ENCODE data around the gene PYROXD2.

DNA sequence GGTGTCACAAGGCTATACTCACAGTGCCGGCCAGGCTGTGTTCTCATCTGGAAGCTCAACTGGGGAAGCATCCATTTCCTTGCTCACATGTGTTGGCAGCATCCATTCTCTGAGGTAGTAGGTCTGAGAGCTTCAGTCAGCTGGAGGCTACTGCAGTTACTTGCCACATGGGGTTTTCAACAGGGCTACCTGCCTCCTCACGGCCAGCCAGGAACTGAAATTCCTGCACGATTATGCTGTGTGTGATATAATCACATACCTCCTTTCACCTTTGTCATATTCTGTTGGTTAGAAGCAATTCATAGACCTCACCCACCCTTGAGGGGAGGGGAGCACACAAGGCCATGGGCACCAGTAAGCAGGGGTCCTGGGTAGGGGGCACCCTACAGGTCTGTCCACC, 37.4 kb downstream of the PYROXD2 start:
- TF ChIP-seq TAF1 (IDR thresholded peaks at IDR 0.05; ENCODE audit: low read depth) (no peak), TEAD4 (IDR thresholded peaks at IDR 0.05) (no peak)
